K562 (cell line): Measurements from ENCODE around the gene DENND1A. TPM values are rescaled to one million over a fixed set of nuclear protein-coding genes. Genes with fewer than 3 reads are reported as not detected.

Experiments
- ATAC-seq: fragments of 200-7000 bp; cut with Tn5 transposase; 3 replicates; pipeline ENCODE4 v1.9.1; 2020; ENCODE audit warnings: moderate library complexity
- BruUV-seq: library from RNA; stranded (reverse); fragments of 400-500 nt; replicated peaks from 2 replicates; lab custom pipeline; 2021; lab: Mats Ljungman, UMichigan
- CTCF ChIA-PET: fragments of 300-600 bp; formaldehyde crosslinking; extraction: SDS; loops from one replicate; lab custom pipeline; 2021; ENCODE audit warnings: low intra/inter-chr PET ratio; lab: Yijun Ruan, JAX
- POLR2A ChIA-PET: fragments of 300-600, 350-650 bp; sonication (Branson Sonifier 250); formaldehyde crosslinking; extraction: SDS; loops from one replicate; lab custom pipeline; 2021; ENCODE audit warnings: antibody characterized with exemption, inconsistent platforms; lab: Yijun Ruan, JAX
- DNase-seq, 4 experiments: peaks; one replicate each; pipeline versions ENCODE4 v3.0.0 to v3.0.0-alpha.2; 2011 to 2018; ENCODE audit warnings: low spot score in 3 of 4, mixed read lengths in 3 of 4; ENCODE audit errors: extremely low read depth in 1 of 4
- FAIRE-seq: peaks from 2 replicates; lab custom pipeline; 2011; peaks lifted over from hg19 to GRCh38; lab: Jason Lieb, UNC
- H2AFZ ChIP-seq: 2 replicates; pipeline ENCODE4 v1.6.0; 2011; ENCODE audit warnings: low read depth, low read length, control low read depth, inconsistent platforms
- H3K27ac ChIP-seq: fragments of 200-600 bp; 3 replicates; pipeline ENCODE4 v1.8.0; 2011; ENCODE audit warnings: low read depth, mild to moderate bottlenecking, control low read depth, inconsistent platforms, low read length, moderate library complexity, mixed read lengths; ENCODE audit errors: extremely low read depth
- H3K27me3 ChIP-seq, 2 experiments: fragments of 300-600 bp in 1 of 2; 2 replicates in 1 of 2; 3 replicates in 1 of 2; pipeline versions ENCODE4 v1.6.0 to v1.8.0; 2011; ENCODE audit warnings: inconsistent platforms in 2 of 2, low read length in 2 of 2, mild to moderate bottlenecking in 1 of 2, mixed read lengths in 1 of 2, moderate library complexity in 1 of 2; ENCODE audit not compliant: control insufficient read depth in 2 of 2, insufficient read depth in 2 of 2
- H3K36me3 ChIP-seq: fragments of 300-600 bp; 3 replicates; pipeline ENCODE4 v1.8.0; 2011; ENCODE audit warnings: mild to moderate bottlenecking, low read length, inconsistent platforms; ENCODE audit not compliant: control insufficient read depth, insufficient read depth
- H3K4me1 ChIP-seq, 2 experiments: fragments of 200-600 bp in 1 of 2; replicated peaks in 1 of 2; 2 replicates in 1 of 2; 3 replicates in 1 of 2; pipeline versions ENCODE4 v1.5.1 to v1.8.0; 2011; ENCODE audit warnings: inconsistent platforms in 2 of 2, low read length in 2 of 2, mild to moderate bottlenecking in 1 of 2, mixed read lengths in 1 of 2, moderate library complexity in 1 of 2; ENCODE audit not compliant: control insufficient read depth in 2 of 2, insufficient read depth in 2 of 2
- H3K4me2 ChIP-seq: 2 replicates; pipeline ENCODE4 v1.6.1; 2011; ENCODE audit warnings: low read length, control low read depth, inconsistent platforms, mixed read lengths; ENCODE audit not compliant: insufficient read depth
- H3K4me3 ChIP-seq: fragments of 200-600 bp; sonication (generic), shearing (Covaris generic); 2 replicates; pipeline ENCODE4 v1.5.1; 2016; ENCODE audit warnings: control low read depth, inconsistent platforms
- H3K79me2 ChIP-seq: fragments of 200-600 bp; 3 replicates; pipeline ENCODE4 v1.8.0; 2011; ENCODE audit warnings: low read length, inconsistent platforms; ENCODE audit not compliant: control insufficient read depth, insufficient read depth
- H3K9ac ChIP-seq, 2 experiments: 2 replicates each; pipeline versions ENCODE4 v1.6.0 to v1.6.1; 2011; ENCODE audit warnings: low read depth in 2 of 2, low read length in 2 of 2, control low read depth in 1 of 2, inconsistent platforms in 1 of 2, mild to moderate bottlenecking in 1 of 2, mixed read lengths in 1 of 2; ENCODE audit not compliant: insufficient read depth in 1 of 2
- H3K9me1 ChIP-seq: one replicate; pipeline ENCODE4 v1.6.0; 2011; ENCODE audit warnings: inconsistent platforms, mild to moderate bottlenecking, low read length, moderate library complexity; ENCODE audit not compliant: control insufficient read depth, insufficient read depth
- H3K9me3 ChIP-seq: replicated peaks from 2 replicates; pipeline ENCODE4 v1.5.1; 2011; ENCODE audit warnings: low read depth, low read length, inconsistent platforms; ENCODE audit not compliant: control insufficient read depth, insufficient read depth
- H4K20me1 ChIP-seq: replicated peaks from 2 replicates; pipeline ENCODE4 v1.6.1; 2011; ENCODE audit warnings: low read length, inconsistent platforms, mixed read lengths; ENCODE audit not compliant: control insufficient read depth, insufficient read depth
- CREM ChIP-seq: IDR thresholded peaks from 2 replicates; pipeline ENCODE4 v1.6.1; 2014; ENCODE audit warnings: antibody characterized with exemption, low read depth
- LARP7 ChIP-seq: fragments of 450-650 bp; IDR thresholded peaks from 2 replicates; pipeline ENCODE4 v1.6.1; 2016
- MAZ ChIP-seq, 2 experiments: fragments of 450-650 bp in 1 of 2; sonication (generic) in 1 of 2; formaldehyde crosslinking; IDR thresholded peaks in 1 of 2; conservative IDR thresholded peaks in 1 of 2; 2 replicates each; pipeline versions ENCODE4 v1.4.0 to v1.5.0; 2020; ENCODE audit warnings: mild to moderate bottlenecking in 1 of 2, missing genetic modification reagents in 1 of 2
- NCOR1 ChIP-seq: fragments of 450-650 bp; IDR thresholded peaks from 2 replicates; pipeline ENCODE4 v1.6.1; 2016; ENCODE audit warnings: mild to moderate bottlenecking, moderate library complexity
- PHF8 ChIP-seq: fragments of 200-600 bp; sonication (generic); IDR thresholded peaks from 2 replicates; pipeline ENCODE4 v1.6.1; 2012; ENCODE audit warnings: mixed run types, mild to moderate bottlenecking, inconsistent platforms, low read length, moderate library complexity, borderline replicate concordance
- PHTF2 ChIP-seq: fragments of 250-450 bp; sonication (Bioruptor Pico); IDR thresholded peaks from 2 replicates; pipeline ENCODE4 v1.5.0; 2021; ENCODE audit warnings: mild to moderate bottlenecking
- WGBS: fragments of 100-300 bp; shearing (Covaris generic); methylation state at CpG from one replicate; pipeline ENCODE4 v1.1.6; 2016; ENCODE audit warnings: low coverage, mixed read lengths; ENCODE audit not compliant: insufficient coverage; ENCODE audit errors: missing lambda C conversion rate; 5-methylcytosine and 5-hydroxymethylcytosine counted together
- in situ Hi-C: fragments of 300-500 bp; cut with MboI; formaldehyde crosslinking; loops from 4 replicates; pipeline ENCODE4 v1.15.0; 2018; ENCODE audit warnings: inconsistent platforms, mixed read lengths
- intact Hi-C: fragments of 100-400 bp; cut with micrococcal nuclease; formaldehyde crosslinking; loops from 2 replicates; pipeline ENCODE4 v1.14.2; 2022
- polyA plus RNA-seq, 8 experiments: library from polyadenylated mRNA; depleted of rRNA in 4 of 8; stranded (reverse) in 5 of 8; unstranded in 3 of 8; fragments of >200 nt; fragmentation: Nextera tagmentation in 2 of 8; fragmentation: Illumina TruSeq in 1 of 8; extraction: Ambion mirVana in 2 of 8; extraction: Trizol in 1 of 8; gene quantifications; 2 replicates each; pipeline versions ENCODE4 v1.2.1 to v1.2.3, GENCODE V29; 2011 to 2014; ENCODE audit warnings: inconsistent platforms in 1 of 8, missing spikeins in 1 of 8
- total RNA-seq, 7 experiments: library from RNA; depleted of rRNA in 6 of 7; stranded (reverse); fragments of >200 nt in 6 of 7; fragmentation: Illumina TruSeq in 2 of 7; extraction: Trizol in 2 of 7; gene quantifications; 2 replicates each; pipeline versions ENCODE4 v1.2.1 to v1.2.3, GENCODE V29; 2011 to 2021; ENCODE audit warnings: low replicate concordance in 1 of 7
- TF ChIP-seq, protein P1 (sequence below), 2 experiments: fragments of 450-650 bp in 1 of 2; sonication (generic) in 1 of 2; formaldehyde crosslinking in 1 of 2; IDR thresholded peaks in 1 of 2; conservative IDR thresholded peaks in 1 of 2; 2 replicates each; pipeline versions ENCODE4 v1.6.1 to v1.8.1; 2016 to 2023; ENCODE audit warnings: mild to moderate bottlenecking in 2 of 2, moderate library complexity in 2 of 2, inconsistent platforms in 1 of 2, missing genetic modification reagents in 1 of 2
- TF ChIP-seq, protein P2 (sequence below): fragments of 250-450 bp; sonication (Bioruptor Pico); IDR thresholded peaks from 2 replicates; pipeline ENCODE4 v1.4.0; 2020
- TF ChIP-seq, protein P3 (sequence below): sonication (generic); formaldehyde crosslinking; IDR thresholded peaks from 2 replicates; pipeline ENCODE4 v1.8.0; 2022; ENCODE audit warnings: mild to moderate bottlenecking, missing genetic modification reagents

DENND1A gene
- total and polyA plus RNA-seq, 9 of the 15 experiments (the other 6 are each of a cell fraction or from before 2014, with no cell fraction given) = 7.6 to 29.5 (median 15.7) TPM

DNA sequence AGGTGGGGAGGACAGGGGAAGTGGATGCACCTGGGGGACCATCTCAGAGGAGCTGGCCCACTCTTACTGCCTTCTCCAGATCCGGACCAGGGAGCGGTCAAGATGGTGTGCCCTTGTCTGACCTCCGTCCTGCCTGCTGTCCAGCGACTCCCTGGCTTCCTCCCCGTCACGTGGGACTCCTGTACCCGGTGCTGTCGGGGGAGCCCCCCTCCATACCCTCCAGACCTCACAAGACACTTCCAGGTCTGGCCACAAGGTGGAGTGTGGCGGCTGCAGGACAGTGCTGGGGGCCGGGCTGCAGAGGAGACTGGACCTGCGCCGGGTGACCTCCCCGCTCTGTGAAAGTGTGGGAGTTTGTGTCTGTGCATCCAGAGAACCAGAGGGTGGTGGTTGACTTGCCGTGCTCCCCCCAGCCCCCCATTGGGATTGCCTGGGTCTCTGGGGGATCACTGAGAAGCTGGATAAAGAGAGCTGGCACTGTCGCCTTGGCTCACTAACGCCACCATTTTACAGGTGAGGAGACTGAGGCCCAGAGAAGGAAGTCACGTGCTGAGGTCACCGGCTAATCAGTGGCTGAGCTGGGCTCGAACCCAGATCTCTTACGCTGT lies 575.8 kb downstream of the DENND1A start:
- H3K4me2 ChIP-seq = peak overlapping the region; percentile 19; the same call in 1 of the 2 replicates
- WGBS = 17% methylated on average over 20 of the region's 20 CpGs
- intact Hi-C loops = loop anchor here (1.0 to 5.0 kb wide), 4 partner anchors 31 to 542 kb away; no protein-coding TSS in a partner anchor
- TF ChIP-seq, protein P1, sequence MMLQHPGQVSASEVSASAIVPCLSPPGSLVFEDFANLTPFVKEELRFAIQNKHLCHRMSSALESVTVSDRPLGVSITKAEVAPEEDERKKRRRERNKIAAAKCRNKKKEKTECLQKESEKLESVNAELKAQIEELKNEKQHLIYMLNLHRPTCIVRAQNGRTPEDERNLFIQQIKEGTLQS (IDR thresholded peaks at IDR 0.05) = no peak
- TF ChIP-seq, protein P1 (CRISPR knock-in tag; conservative IDR thresholded peaks at IDR 0.05) = no peak
- TF ChIP-seq NCOR1 (no peak), PHF8 (no peak), PHTF2 (CRISPR knock-in tag) (no peak), MAZ (CRISPR knock-in tag; conservative IDR thresholded peaks at IDR 0.05 in 1 of 2, IDR thresholded peaks at IDR 0.05 in 1 of 2) (peak; percentile 85 to 90), LARP7 (no peak), CREM (peak; percentile 44)
- TF ChIP-seq, protein P2, sequence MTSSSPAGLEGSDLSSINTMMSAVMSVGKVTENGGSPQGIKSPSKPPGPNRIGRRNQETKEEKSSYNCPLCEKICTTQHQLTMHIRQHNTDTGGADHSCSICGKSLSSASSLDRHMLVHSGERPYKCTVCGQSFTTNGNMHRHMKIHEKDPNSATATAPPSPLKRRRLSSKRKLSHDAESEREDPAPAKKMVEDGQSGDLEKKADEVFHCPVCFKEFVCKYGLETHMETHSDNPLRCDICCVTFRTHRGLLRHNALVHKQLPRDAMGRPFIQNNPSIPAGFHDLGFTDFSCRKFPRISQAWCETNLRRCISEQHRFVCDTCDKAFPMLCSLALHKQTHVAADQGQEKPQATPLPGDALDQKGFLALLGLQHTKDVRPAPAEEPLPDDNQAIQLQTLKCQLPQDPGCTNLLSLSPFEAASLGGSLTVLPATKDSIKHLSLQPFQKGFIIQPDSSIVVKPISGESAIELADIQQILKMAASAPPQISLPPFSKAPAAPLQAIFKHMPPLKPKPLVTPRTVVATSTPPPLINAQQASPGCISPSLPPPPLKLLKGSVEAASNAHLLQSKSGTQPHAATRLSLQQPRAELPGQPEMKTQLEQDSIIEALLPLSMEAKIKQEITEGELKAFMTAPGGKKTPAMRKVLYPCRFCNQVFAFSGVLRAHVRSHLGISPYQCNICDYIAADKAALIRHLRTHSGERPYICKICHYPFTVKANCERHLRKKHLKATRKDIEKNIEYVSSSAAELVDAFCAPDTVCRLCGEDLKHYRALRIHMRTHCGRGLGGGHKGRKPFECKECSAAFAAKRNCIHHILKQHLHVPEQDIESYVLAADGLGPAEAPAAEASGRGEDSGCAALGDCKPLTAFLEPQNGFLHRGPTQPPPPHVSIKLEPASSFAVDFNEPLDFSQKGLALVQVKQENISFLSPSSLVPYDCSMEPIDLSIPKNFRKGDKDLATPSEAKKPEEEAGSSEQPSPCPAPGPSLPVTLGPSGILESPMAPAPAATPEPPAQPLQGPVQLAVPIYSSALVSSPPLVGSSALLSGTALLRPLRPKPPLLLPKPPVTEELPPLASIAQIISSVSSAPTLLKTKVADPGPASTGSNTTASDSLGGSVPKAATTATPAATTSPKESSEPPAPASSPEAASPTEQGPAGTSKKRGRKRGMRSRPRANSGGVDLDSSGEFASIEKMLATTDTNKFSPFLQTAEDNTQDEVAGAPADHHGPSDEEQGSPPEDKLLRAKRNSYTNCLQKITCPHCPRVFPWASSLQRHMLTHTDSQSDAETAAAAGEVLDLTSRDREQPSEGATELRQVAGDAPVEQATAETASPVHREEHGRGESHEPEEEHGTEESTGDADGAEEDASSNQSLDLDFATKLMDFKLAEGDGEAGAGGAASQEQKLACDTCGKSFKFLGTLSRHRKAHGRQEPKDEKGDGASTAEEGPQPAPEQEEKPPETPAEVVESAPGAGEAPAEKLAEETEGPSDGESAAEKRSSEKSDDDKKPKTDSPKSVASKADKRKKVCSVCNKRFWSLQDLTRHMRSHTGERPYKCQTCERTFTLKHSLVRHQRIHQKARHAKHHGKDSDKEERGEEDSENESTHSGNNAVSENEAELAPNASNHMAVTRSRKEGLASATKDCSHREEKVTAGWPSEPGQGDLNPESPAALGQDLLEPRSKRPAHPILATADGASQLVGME = no peak
- TF ChIP-seq, protein P3, sequence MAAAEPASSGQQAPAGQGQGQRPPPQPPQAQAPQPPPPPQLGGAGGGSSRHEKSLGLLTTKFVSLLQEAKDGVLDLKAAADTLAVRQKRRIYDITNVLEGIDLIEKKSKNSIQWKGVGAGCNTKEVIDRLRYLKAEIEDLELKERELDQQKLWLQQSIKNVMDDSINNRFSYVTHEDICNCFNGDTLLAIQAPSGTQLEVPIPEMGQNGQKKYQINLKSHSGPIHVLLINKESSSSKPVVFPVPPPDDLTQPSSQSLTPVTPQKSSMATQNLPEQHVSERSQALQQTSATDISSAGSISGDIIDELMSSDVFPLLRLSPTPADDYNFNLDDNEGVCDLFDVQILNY (CRISPR knock-in tag) = peak; percentile 56; the same call in 1 of the 2 replicates

More for the DNA sequence above, 575.8 kb downstream of the DENND1A start:
- H3K4me3 ChIP-seq = no peak overlapping the region
- no peak overlapping the region for H3K27ac ChIP-seq
- peak; percentile 94 for FAIRE-seq
- in situ Hi-C loops = loop anchor here (5.0 to 10.0 kb wide), 3 partner anchors 33 to 889 kb away; no protein-coding TSS in a partner anchor
- H2AFZ ChIP-seq = peak overlapping the region; percentile 47; the same call in 1 of the 2 replicates
- peak; percentile 88 to 91 (median 90) for DNase-seq
- no peaks in the 10 kb centered on the region for H3K36me3 ChIP-seq
- no peaks in the 10 kb centered on the region for H3K9me1 ChIP-seq
- H4K20me1 ChIP-seq = peaks cover 7% of the 10 kb centered on the region; the same call in 1 of the 2 replicates
- H3K4me1 ChIP-seq = peaks cover 10 to 53% of the 10 kb centered on the region in 2 experiments
- peak; percentile 87 for ATAC-seq
- H3K9me3 ChIP-seq = no peaks in the 10 kb centered on the region
- no peaks in the 10 kb centered on the region for H3K79me2 ChIP-seq
- POLR2A ChIA-PET = interaction anchor here (0.5 to 0.8 kb wide), 3 partner anchors 22 to 1199 kb away, joined by 3 to 5 read pairs (median 3); no protein-coding TSS in a partner anchor
- peak overlapping the region in 1 of 2 experiments; percentile 75; a peak in 2 of 4 replicates for H3K9ac ChIP-seq
- BruUV-seq = no TSS peak
- CTCF ChIA-PET = interaction anchor here (0.6 to 5.6 kb wide), 3 partner anchors 31 to 527 kb away, joined by 3 to 75 read pairs (median 3); no protein-coding TSS in a partner anchor
- peaks cover 2 to 15% of the 10 kb centered on the region in 2 experiments; a peak in 3 of 5 replicates for H3K27me3 ChIP-seq
